GM18517 (cell line): ENCODE data around the gene ASB8.
"Not testable (repeated sequence)": the region's sequence is repeated elsewhere in the genome, so short reads cannot be mapped to it uniquely, and the experiment has no call there.

Experiments
- ATAC-seq: cut with Tn5 transposase; IDR thresholded peaks from one replicate; pipeline ENCODE4 v1.9.1; 2021; ENCODE audit warnings: mild to moderate bottlenecking, moderate library complexity; ENCODE audit not compliant: unreplicated experiment

ASB8 gene

DNA sequence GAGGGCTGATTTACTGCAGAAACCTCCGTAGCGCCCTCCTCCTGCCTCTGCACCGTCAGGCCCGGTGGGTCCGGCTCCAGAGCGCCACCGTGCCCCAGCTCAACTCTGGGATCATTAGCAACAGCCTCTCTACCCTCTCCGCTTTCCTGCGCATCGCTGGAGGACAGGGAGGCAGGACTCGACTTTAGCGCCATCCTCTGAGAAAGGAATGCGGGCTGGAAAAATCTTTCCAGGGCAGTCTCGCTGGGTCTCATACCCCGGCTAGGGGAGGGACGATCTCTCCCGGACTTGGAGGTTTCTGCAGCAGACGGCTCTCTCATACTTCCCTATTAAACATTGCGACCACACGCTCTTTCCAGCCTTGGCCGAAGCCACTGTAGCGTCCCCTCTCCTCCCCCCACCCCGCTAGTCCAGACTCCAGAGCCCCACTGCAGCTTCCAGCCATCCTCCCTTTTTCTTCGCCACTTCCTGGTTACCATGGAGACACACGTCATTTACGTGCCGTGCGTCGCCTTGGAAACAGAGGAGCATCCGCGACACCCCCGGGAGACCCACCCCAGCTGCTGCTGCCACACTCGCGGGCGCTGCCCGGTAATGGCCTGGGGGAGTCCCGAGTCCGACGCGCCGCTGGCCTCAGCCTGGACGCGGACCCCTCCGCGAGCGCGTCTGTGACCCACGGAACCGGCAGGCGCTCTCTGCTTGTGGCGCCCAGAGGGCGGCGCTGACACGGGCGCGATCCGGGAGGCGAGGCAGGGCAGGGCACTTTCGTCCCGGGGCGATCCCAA, 26.0 kb upstream of the ASB8 start, which contains the start of gene CCDC184:
Gene CCDC184 (plus strand): TSS at position 554 of the 785 bp plus-strand sequence. CDS start 479 bp downstream, outside the sequence.
- peak; percentile 75 for ATAC-seq

DNA sequence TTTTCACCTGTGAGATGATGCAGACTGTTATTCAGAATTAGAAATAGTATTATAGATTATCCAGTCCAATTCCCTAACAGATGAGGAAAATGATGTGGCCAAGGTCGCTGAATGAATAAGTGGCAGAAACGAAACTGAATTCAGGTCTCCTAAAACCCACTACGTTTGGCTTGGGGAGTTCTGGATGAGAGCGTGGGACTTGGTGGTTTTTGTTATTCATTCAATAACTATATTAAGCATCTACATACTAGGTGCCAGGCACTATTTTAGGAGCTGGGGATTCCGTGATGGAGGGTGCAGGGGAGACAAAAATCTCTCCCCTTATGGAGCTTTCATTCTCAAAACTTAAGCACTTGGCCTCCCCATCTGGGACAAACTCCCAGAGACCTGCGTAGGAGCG, 25.3 kb upstream of the ASB8 start:
- peak; percentile 11 for ATAC-seq

DNA sequence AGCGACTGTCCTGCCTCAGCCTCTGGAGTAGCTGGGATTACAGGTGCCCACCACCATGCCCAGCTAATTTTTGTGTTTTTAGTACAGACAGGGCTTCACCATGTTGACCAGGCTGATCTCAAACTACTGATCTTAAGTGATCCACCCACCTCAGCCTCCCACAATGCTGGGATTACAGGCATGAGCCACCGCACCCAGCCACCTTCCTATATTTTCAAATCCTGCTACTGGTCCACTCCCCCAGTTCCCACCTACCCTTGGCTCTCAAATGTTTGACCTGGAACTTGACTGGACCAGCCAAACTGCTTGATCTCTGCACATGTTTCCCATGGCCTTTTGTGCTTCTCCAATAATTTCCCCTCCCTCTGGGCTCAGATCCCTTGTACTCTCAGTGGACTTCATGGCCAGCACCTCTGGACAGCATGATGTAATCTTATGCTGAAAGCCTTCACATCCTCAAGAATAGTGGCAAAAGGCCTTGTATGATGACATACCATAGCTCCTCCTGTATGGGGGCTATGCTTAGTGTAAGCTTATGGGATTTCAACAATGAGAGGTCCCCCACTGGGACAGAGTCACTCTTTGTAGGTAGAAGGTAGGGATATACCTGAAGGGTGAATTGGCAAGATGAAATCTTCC, 23.7 kb upstream of the ASB8 start:
- ATAC-seq: no peak

GRCh38 chr12:48180424-48180823, 23.1 kb upstream of the ASB8 start:
- no peak for ATAC-seq

DNA sequence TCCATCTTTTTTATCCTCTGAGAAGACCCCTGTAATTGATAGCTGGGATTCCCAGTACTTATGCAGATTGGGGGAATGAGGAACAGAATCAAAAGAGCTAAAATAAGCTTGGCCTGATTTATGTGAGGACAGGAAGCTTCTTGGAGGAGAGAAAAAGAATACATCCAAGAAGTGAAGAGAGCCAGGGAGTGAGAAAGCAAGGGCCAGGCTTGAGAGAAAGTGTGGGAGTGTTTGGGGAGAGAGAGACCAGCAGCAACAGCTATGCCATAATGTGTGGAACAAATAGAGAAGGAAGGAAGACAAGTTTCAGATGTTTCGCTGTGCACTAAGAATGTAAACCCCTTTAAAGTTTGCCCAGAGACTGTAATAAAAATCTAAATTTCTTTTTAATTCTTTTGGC, 22.2 kb upstream of the ASB8 start:
- ATAC-seq: no peak

- ATAC-seq: no peak
These were observed 20.7 kb upstream of the ASB8 start for GRCh38 chr12:48177982-48178381.

DNA sequence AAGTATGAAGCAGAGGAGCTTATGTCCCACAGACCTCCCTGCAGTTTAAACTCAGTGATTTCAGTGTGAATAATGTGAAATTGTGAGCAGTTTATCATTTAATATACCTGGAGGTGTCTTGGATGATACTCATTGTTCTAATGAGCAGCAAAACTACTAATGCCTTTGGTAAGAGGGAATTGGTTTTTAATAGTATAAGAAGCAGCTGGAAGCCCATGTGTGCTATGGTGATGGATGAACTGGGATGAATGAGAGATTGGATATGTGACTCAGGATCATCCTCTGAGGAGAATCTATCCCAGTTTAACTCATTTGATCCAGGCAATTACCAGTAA, 19.1 kb upstream of the ASB8 start:
- no peak for ATAC-seq

- ATAC-seq: no peak
These were observed 18.5 kb upstream of the ASB8 start for GRCh38 chr12:48175613-48176416.

GRCh38 chr12:48169011-48169410, 11.7 kb upstream of the ASB8 start:
- ATAC-seq: no peak

- peak; percentile 66 for ATAC-seq
These were observed 8.0 kb upstream of the ASB8 start for GRCh38 chr12:48165089-48165981.

- no peak for ATAC-seq
These were observed 7.1 kb upstream of the ASB8 start for GRCh38 chr12:48164451-48164850.

DNA sequence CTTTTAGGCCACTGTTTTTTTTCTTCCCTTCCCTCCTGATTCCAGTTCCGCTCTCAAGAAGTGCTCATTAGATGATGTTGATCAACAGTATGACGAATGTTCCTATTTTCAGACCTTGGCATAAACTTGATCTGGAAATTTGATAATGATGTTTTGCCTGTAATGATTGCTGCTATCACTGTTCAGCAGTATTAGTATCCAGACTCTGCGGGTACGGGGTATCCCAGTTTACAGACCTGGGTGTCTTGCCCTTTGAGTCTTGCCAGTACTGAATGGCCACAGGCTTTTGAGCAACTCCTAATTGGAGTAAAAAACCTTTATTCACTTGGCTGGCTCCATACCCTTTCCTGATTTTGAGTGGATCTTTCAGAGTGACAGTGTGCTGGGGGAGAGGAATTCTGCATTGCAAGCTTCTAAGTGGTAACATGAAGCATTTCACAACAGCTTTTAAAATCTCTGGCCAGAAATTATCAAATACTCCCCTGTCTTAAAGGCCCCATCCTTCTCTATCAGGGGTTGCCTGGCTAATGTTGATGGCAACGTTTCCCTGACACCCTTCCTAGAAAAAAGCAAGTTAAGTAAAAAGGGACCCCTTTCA, 5.9 kb upstream of the ASB8 start:
- no peak for ATAC-seq

DNA sequence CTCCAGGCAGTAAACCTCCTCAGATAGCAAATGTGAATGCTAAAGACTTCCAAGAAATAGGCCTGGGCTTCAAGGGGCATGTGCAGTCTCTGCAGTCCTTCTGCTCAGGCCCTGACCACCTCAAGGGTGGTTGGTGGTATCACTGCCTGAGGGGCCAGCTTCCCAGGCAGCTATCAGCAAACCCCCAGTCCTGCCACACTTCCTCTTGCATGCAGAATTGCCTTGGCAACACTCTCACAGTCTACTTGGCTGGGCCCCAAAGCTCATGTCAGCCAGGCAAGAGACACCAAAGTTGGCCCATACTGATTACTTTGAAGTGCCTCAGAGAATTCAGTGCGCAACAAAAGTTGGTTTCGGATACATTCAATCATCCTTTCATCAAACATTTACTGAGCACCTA, 3.5 kb upstream of the ASB8 start:
- ATAC-seq: no peak

- ATAC-seq: no peak
These were observed 2.7 kb upstream of the ASB8 start for GRCh38 chr12:48160046-48160445.

DNA sequence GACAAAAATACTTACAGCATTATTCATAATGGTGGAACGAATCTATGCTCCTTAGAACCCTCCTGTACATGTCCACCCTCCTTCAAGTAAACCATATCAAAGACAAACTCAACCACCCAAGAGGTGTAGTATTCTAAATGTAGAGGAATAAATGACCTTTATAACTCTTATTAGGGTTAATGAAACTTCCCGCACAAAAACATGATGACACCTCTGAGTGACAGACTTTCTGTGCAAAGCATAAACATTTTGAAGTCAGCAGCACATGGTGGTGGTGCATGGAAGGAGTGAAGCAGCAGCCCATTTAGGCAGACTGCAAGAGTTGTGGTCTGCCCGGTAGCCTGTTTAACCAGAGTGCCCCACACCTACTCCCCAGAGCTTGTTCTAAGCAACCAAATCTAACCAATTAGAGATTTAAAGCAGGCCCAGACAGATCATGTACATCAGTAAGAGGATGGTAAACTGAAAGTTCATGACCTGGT, 615 bp upstream of the ASB8 start:
- peak; percentile 17 for ATAC-seq

GRCh38 chr12:48156652-48157017, 680 bp downstream of the ASB8 start:
- no peak for ATAC-seq

GRCh38 chr12:48155786-48156185, 1.5 kb downstream of the ASB8 start:
- not testable (repeated sequence) for ATAC-seq

DNA sequence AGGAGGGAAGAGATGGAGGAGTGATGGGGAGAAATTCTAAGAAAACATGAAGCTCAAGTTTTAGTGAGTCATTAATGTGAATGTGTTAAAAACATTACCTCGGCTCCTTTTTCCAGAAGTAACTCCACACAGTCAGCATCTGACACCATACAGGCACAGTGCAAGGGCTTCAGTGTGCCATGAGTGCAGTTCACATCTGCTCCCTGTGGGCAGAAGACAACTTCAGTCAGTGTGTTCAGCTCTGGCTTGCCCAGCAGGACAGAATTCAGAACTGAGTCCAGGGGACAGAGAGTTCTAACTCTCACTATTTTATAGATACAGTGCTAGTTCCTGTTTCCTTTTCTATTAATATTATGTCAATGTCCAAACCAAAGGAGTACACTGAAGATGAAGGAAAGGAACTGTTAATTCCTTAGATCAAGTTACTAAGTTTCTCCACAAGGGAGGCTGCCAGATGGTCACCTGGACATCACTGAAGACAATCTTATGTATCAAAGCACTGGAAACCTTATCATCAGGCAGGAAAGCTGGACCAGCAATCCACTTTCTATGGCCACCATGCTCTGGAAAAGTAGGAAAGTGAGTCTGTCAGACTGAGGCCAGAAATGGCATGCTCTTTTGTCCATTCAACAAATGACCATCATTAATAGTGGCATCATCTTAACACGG, 6.1 kb downstream of the ASB8 start:
- no peak for ATAC-seq

DNA sequence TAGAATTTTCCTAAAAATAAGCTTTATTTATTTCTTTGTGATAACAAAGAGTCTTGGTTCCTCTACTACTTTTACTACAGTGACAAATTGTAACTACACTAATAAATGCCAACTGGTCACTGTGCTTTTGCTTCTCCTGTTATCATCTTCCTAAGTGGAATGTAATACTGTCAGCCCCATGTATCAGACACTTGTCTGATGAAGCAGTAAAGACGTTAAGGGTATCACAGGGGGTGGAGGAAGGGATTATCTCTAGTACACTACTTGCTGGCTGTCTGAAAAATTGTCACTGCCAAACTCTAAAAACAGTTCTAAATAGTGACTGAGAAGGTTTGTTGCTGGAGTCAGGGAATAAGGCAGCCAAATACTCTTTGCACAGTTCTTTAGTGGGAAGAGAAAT, 11.3 kb downstream of the ASB8 start:
- no peak for ATAC-seq

GRCh38 chr12:48143898-48144297, 13.4 kb downstream of the ASB8 start:
- ATAC-seq: no peak
